SKM-1 treated with dmso at 0.1 percent for 144 hours (cell line): ENCODE data around the gene MOSMO.
"Not testable (repeated sequence)": the region's sequence is repeated elsewhere in the genome, so short reads cannot be mapped to it uniquely, and the experiment has no call there.

ENCODE experiments used
- DNase-seq: peaks from one replicate; lab custom pipeline; 2025; ENCODE audit not compliant: unreplicated experiment; lab: John Stamatoyannopoulos, UW

Gene MOSMO

GRCh38 chr16:22002047-22002446 is 5.9 kb upstream of the MOSMO start:
- not testable (repeated sequence) for DNase-seq

GRCh38 chr16:22003195-22003594 is 4.7 kb upstream of the MOSMO start:
- DNase-seq = no peak

- no peak for DNase-seq
Measured at GRCh38 chr16:22004341-22004740, 3.6 kb upstream of the MOSMO start.

GRCh38 chr16:22005746-22006145 is 2.2 kb upstream of the MOSMO start:
- DNase-seq = no peak

GRCh38 chr16:22006636-22007035 is 1.3 kb upstream of the MOSMO start:
- no peak for DNase-seq

- no peak for DNase-seq
Measured at GRCh38 chr16:22007159-22007508, 777 bp upstream of the MOSMO start.

GRCh38 chr16:22008215-22009059 is 526 bp downstream of the MOSMO start:
- DNase-seq = no peak

- DNase-seq = no peak
Measured at GRCh38 chr16:22010902-22011301, 3.0 kb downstream of the MOSMO start.

GRCh38 chr16:22012241-22012640 is 4.3 kb downstream of the MOSMO start:
- DNase-seq = no peak

GRCh38 chr16:22013486-22013885 is 5.6 kb downstream of the MOSMO start:
- no peak for DNase-seq

GRCh38 chr16:22014271-22014873 is 6.5 kb downstream of the MOSMO start:
- no peak for DNase-seq

GRCh38 chr16:22016927-22017326 is 9.0 kb downstream of the MOSMO start:
- no peak for DNase-seq

- no peak for DNase-seq
Measured at GRCh38 chr16:22018559-22018958, 10.6 kb downstream of the MOSMO start.

GRCh38 chr16:22022151-22022550 is 14.2 kb downstream of the MOSMO start:
- no peak for DNase-seq

GRCh38 chr16:22023505-22023904 is 15.6 kb downstream of the MOSMO start:
- DNase-seq = no peak

GRCh38 chr16:22024785-22025184 is 16.9 kb downstream of the MOSMO start:
- DNase-seq = not testable (repeated sequence)

- no peak for DNase-seq
Measured at GRCh38 chr16:22027633-22028032, 19.7 kb downstream of the MOSMO start.

- DNase-seq = no peak
Measured at GRCh38 chr16:22029632-22030031, 21.7 kb downstream of the MOSMO start.

- DNase-seq = no peak
Measured at GRCh38 chr16:22030087-22030812, 22.3 kb downstream of the MOSMO start.

- DNase-seq = no peak
Measured at GRCh38 chr16:22031483-22032083, 23.7 kb downstream of the MOSMO start.

- DNase-seq = no peak
Measured at GRCh38 chr16:22034503-22034902, 26.6 kb downstream of the MOSMO start.

GRCh38 chr16:22035153-22035552 is 27.2 kb downstream of the MOSMO start:
- DNase-seq = no peak
